ENCODE measurements around the gene CES4A. TPM values are rescaled to one million over a fixed set of nuclear protein-coding genes. Genes with fewer than 3 reads are reported as not detected.

Gene CES4A
- total RNA-seq, 8 experiments from 2014 or later: 0.96 to 27.4 (median 7.1) TPM

GRCh38 chr16:66996324-66996982, 8.1 kb downstream of the CES4A start:
- in situ Hi-C loops (cut with MboI; ENCODE audit: low pct_unique_long_range_greater_than_20kb in 2 of 9, low sequenced_read_pairs in 9 of 9, unreplicated experiment in 9 of 9): loop anchor here in 1 of 9 experiments (25.0 kb wide), 1 partner anchor 166 kb away; the partner anchor contains the start of genes B3GNT9, FBXL8, HSF4 and NOL3
- H3K27ac ChIP-seq: no peak overlapping the region
- H3K4me1 ChIP-seq (replicated peaks in 1 of 2): no peaks in the 10 kb centered on the region
- ATAC-seq (replicated peaks in 6 of 8): peak in 1 of 8 experiments; percentile 40
- 8 to 100% (median 24%) methylated on average over 1 to 5 of the region's 6 CpGs; no CpG with 5 or more reads in 2 of the 10 experiments for WGBS, 10 experiments
- H3K4me3 ChIP-seq: no peak overlapping the region

GRCh38 chr16:66996983-66997358, 8.6 kb downstream of the CES4A start:
- Histone ChIP-seq H3K4me1 (replicated peaks in 1 of 2) (no peaks in the 10 kb centered on the region), H3K4me3 (no peak overlapping the region), H3K27ac (no peak overlapping the region)
- no peak for ATAC-seq (replicated peaks in 6 of 8)
- in situ Hi-C loops (cut with MboI; ENCODE audit: low pct_unique_long_range_greater_than_20kb in 2 of 9, low sequenced_read_pairs in 9 of 9, unreplicated experiment in 9 of 9): loop anchor here in 1 of 9 experiments (25.0 kb wide), 1 partner anchor 165 kb away; the partner anchor contains the start of genes B3GNT9, FBXL8, HSF4 and NOL3
- 0 to 100% (median 55%) methylated on average over 1 to 3 of the region's 3 CpGs; no CpG with 5 or more reads in 2 of the 10 experiments for WGBS, 10 experiments

- 0 to 13% (median 2%) methylated on average over 1 to 34 of the region's 89 CpGs; no CpG with 5 or more reads in 5 of the 10 experiments for whole genome bisulfite sequencing, 10 experiments
- Histone ChIP-seq H3K4me3 (peak overlapping the region; percentile 34 to 50 (median 46)), H3K27ac (peak overlapping the region in 1 of 2 donors; percentile 14), H3K4me1 (replicated peaks in 1 of 2) (no peaks in the 10 kb centered on the region)
- in situ Hi-C loops (cut with MboI; ENCODE audit: low pct_unique_long_range_greater_than_20kb in 2 of 9, low sequenced_read_pairs in 9 of 9, unreplicated experiment in 9 of 9): no loop called here
- ATAC-seq (replicated peaks in 6 of 8): peak; percentile 77 to 85 (median 82)
Measured at GRCh38 chr16:67000384-67001351, 12.3 kb downstream of the CES4A start.

GRCh38 chr16:67001726-67002125, 13.3 kb downstream of the CES4A start:
- ATAC-seq (replicated peaks in 6 of 8): no peak
- in situ Hi-C loops (cut with MboI; ENCODE audit: low pct_unique_long_range_greater_than_20kb in 2 of 9, low sequenced_read_pairs in 9 of 9, unreplicated experiment in 9 of 9): no loop called here
- Histone ChIP-seq H3K27ac (no peak overlapping the region), H3K4me1 (replicated peaks in 1 of 2) (no peaks in the 10 kb centered on the region), H3K4me3 (no peak overlapping the region)
- WGBS, 10 experiments: 56 to 87% (median 74%) methylated on average over 1 to 3 of the region's 3 CpGs; no CpG with 5 or more reads in 2 of the 10 experiments

GRCh38 chr16:67006930-67007658, 18.7 kb downstream of the CES4A start:
- peak in 1 of 8 experiments; percentile 16 for ATAC-seq (replicated peaks in 6 of 8)
- H3K4me3 ChIP-seq: no peak overlapping the region
- in situ Hi-C loops (cut with MboI; ENCODE audit: low pct_unique_long_range_greater_than_20kb in 2 of 9, low sequenced_read_pairs in 9 of 9, unreplicated experiment in 9 of 9): no loop called here
- H3K4me1 ChIP-seq (replicated peaks in 1 of 2): no peaks in the 10 kb centered on the region
- WGBS, 10 experiments: 41 to 85% (median 72%) methylated on average over 1 to 8 of the region's 12 CpGs; no CpG with 5 or more reads in 1 of the 10 experiments
- no peak overlapping the region for H3K27ac ChIP-seq

GRCh38 chr16:67009158-67009557, 20.8 kb downstream of the CES4A start:
- in situ Hi-C loops (cut with MboI; ENCODE audit: low pct_unique_long_range_greater_than_20kb in 2 of 9, low sequenced_read_pairs in 9 of 9, unreplicated experiment in 9 of 9): no loop called here
- Histone ChIP-seq H3K4me1 (replicated peaks in 1 of 2) (peaks cover 8 to 10% of the 10 kb centered on the region in 2 donors), H3K4me3 (no peak overlapping the region), H3K27ac (no peak overlapping the region)
- WGBS, 10 experiments: 17 to 60% (median 40%) methylated on average over 1 of the region's 1 CpG; no CpG with 5 or more reads in 7 of the 10 experiments
- ATAC-seq (replicated peaks in 6 of 8): no peak

GRCh38 chr16:67011274-67011673, 22.9 kb downstream of the CES4A start:
- ATAC-seq (replicated peaks in 6 of 8): no peak
- no peak overlapping the region for H3K27ac ChIP-seq
- no peak overlapping the region for H3K4me3 ChIP-seq
- 20 to 80% (median 80%) methylated on average over 1 to 2 of the region's 2 CpGs; no CpG with 5 or more reads in 6 of the 10 experiments for WGBS, 10 experiments
- peaks cover 11 to 17% of the 10 kb centered on the region in 2 donors for H3K4me1 ChIP-seq (replicated peaks in 1 of 2)
- in situ Hi-C loops (cut with MboI; ENCODE audit: low pct_unique_long_range_greater_than_20kb in 2 of 9, low sequenced_read_pairs in 9 of 9, unreplicated experiment in 9 of 9): no loop called here

GRCh38 chr16:67013233-67013822, 24.9 kb downstream of the CES4A start:
- in situ Hi-C loops (cut with MboI; ENCODE audit: low pct_unique_long_range_greater_than_20kb in 2 of 9, low sequenced_read_pairs in 9 of 9, unreplicated experiment in 9 of 9): no loop called here
- H3K27ac ChIP-seq: peak overlapping the region in 1 of 2 donors; percentile 36
- H3K4me1 ChIP-seq (replicated peaks in 1 of 2): peaks cover 11 to 17% of the 10 kb centered on the region in 2 donors
- ATAC-seq (replicated peaks in 6 of 8): peak in 4 of 8 experiments; percentile 1 to 6 (median 3)
- WGBS, 10 experiments: 26 to 86% (median 38%) methylated on average over 1 to 6 of the region's 21 CpGs; no CpG with 5 or more reads in 5 of the 10 experiments
- peak overlapping the region; percentile 14 to 35 (median 20) for H3K4me3 ChIP-seq

- Histone ChIP-seq H3K27ac (peak overlapping the region; percentile 21 to 36), H3K4me1 (replicated peaks in 1 of 2) (peaks cover 11 to 17% of the 10 kb centered on the region in 2 donors), H3K4me3 (peak overlapping the region; percentile 14 to 35 (median 20))
- in situ Hi-C loops (cut with MboI; ENCODE audit: low pct_unique_long_range_greater_than_20kb in 2 of 9, low sequenced_read_pairs in 9 of 9, unreplicated experiment in 9 of 9): no loop called here
- peak; percentile 47 to 89 (median 78) for ATAC-seq (replicated peaks in 6 of 8)
- 2 to 5% methylated on average over 10 to 12 of the region's 70 CpGs; no CpG with 5 or more reads in 8 of the 10 experiments for WGBS, 10 experiments
Measured at GRCh38 chr16:67013823-67014633, 25.6 kb downstream of the CES4A start.

- peaks cover 11 to 17% of the 10 kb centered on the region in 2 donors for H3K4me1 ChIP-seq (replicated peaks in 1 of 2)
- H3K4me3 ChIP-seq: peak overlapping the region in 2 of 5 donors; percentile 20 to 35
- peak overlapping the region in 1 of 2 donors; percentile 36 for H3K27ac ChIP-seq
- in situ Hi-C loops (cut with MboI; ENCODE audit: low pct_unique_long_range_greater_than_20kb in 2 of 9, low sequenced_read_pairs in 9 of 9, unreplicated experiment in 9 of 9): no loop called here
- no peak for ATAC-seq (replicated peaks in 6 of 8)
- 20 to 100% (median 50%) methylated on average over 1 to 5 of the region's 6 CpGs; no CpG with 5 or more reads in 5 of the 10 experiments for WGBS, 10 experiments
Measured at GRCh38 chr16:67014634-67015312, 26.4 kb downstream of the CES4A start.

GRCh38 chr16:67015313-67015731, 26.9 kb downstream of the CES4A start:
- no peak for ATAC-seq (replicated peaks in 6 of 8)
- in situ Hi-C loops (cut with MboI; ENCODE audit: low pct_unique_long_range_greater_than_20kb in 2 of 9, low sequenced_read_pairs in 9 of 9, unreplicated experiment in 9 of 9): no loop called here
- H3K27ac ChIP-seq: no peak overlapping the region
- 73 to 100% (median 91%) methylated on average over 2 to 8 of the region's 9 CpGs; no CpG with 5 or more reads in 3 of the 10 experiments for WGBS, 10 experiments
- peaks cover 11 to 17% of the 10 kb centered on the region in 2 donors for H3K4me1 ChIP-seq (replicated peaks in 1 of 2)
- no peak overlapping the region for H3K4me3 ChIP-seq
